ENCODE results near the gene DNALI1. TPM values are rescaled to one million over a fixed set of nuclear protein-coding genes. Genes with fewer than 3 reads are reported as not detected.
"Not testable (repeated sequence)": the region's sequence is repeated elsewhere in the genome, so short reads cannot be mapped to it uniquely, and the experiment has no call there.

The DNALI1 gene
- total RNA-seq: 1 to 10 TPM; 2.1 to 3.9 TPM
- long read RNA-seq, donor 1, partial matches to known transcripts: 0 of 2 reads
- long read RNA-seq, donor 1, other reads (novel, unspliced or antisense): 0 of 2 reads
- long read RNA-seq, donor 2, partial matches to known transcripts: 0 of 2 reads
- long read RNA-seq, donor 2, other reads (novel, unspliced or antisense): 0 of 2 reads

GRCh38 chr1:37556712-37557196, at the start of gene DNALI1:
DNALI1 (plus strand) TSS chr1:37556940; CDS start chr1:37556995, 55 bp downstream.
- intact Hi-C loops (cut with DNase I): no loop called here
- DNase-seq (ENCODE audit: low spot score): peak; percentile 94

GRCh38 chr1:37509181-37509580, 47.6 kb upstream of the DNALI1 start:
- DNase-seq (ENCODE audit: low spot score): no peak
- intact Hi-C loops (cut with DNase I): no loop called here

- intact Hi-C loops (cut with DNase I): no loop called here
Measured at GRCh38 chr1:37513795-37514349, 42.9 kb upstream of the DNALI1 start.

GRCh38 chr1:37514350-37515184, 42.2 kb upstream of the DNALI1 start, which contains the start of gene MEAF6:
MEAF6 (minus strand) TSS chr1:37514766; CDS start chr1:37514746, 20 bp downstream.
- intact Hi-C loops (cut with DNase I): no loop called here
- peak; percentile 95 for DNase-seq (ENCODE audit: low spot score)

More at GRCh38 chr1:37513795-37514349, 42.9 kb upstream of the DNALI1 start:
- no peak for DNase-seq (ENCODE audit: low spot score)

GRCh38 chr1:37515185-37516034, 41.3 kb upstream of the DNALI1 start:
- intact Hi-C loops (cut with DNase I): no loop called here
- DNase-seq (ENCODE audit: low spot score): no peak

GRCh38 chr1:37517569-37517968, 39.2 kb upstream of the DNALI1 start:
- intact Hi-C loops (cut with DNase I): no loop called here
- no peak for DNase-seq (ENCODE audit: low spot score)

- DNase-seq (ENCODE audit: low spot score); intact Hi-C loops (cut with DNase I): not testable (repeated sequence)
Measured at GRCh38 chr1:37518241-37518640, 38.5 kb upstream of the DNALI1 start.

- DNase-seq (ENCODE audit: low spot score); intact Hi-C loops (cut with DNase I): not testable (repeated sequence)
Measured at GRCh38 chr1:37518929-37519328, 37.8 kb upstream of the DNALI1 start.

GRCh38 chr1:37519613-37520012, 37.1 kb upstream of the DNALI1 start:
- no peak for DNase-seq (ENCODE audit: low spot score)
- intact Hi-C loops (cut with DNase I): no loop called here

GRCh38 chr1:37529888-37530287, 26.9 kb upstream of the DNALI1 start:
- intact Hi-C loops (cut with DNase I); DNase-seq (ENCODE audit: low spot score): not testable (repeated sequence)

GRCh38 chr1:37532418-37533156, 24.2 kb upstream of the DNALI1 start:
- intact Hi-C loops (cut with DNase I); DNase-seq (ENCODE audit: low spot score): not testable (repeated sequence)

- DNase-seq (ENCODE audit: low spot score): no peak
- intact Hi-C loops (cut with DNase I): no loop called here
Measured at GRCh38 chr1:37533317-37534093, 23.2 kb upstream of the DNALI1 start.

GRCh38 chr1:37537378-37537777, 19.4 kb upstream of the DNALI1 start:
- intact Hi-C loops (cut with DNase I): no loop called here
- DNase-seq (ENCODE audit: low spot score): no peak

- intact Hi-C loops (cut with DNase I); DNase-seq (ENCODE audit: low spot score): not testable (repeated sequence)
Measured at GRCh38 chr1:37539154-37539553, 17.6 kb upstream of the DNALI1 start.

GRCh38 chr1:37540036-37540785, 16.5 kb upstream of the DNALI1 start:
- intact Hi-C loops (cut with DNase I): no loop called here
- DNase-seq (ENCODE audit: low spot score): no peak

- intact Hi-C loops (cut with DNase I): no loop called here
- no peak for DNase-seq (ENCODE audit: low spot score)
Measured at GRCh38 chr1:37544530-37544929, 12.2 kb upstream of the DNALI1 start.

- no peak for DNase-seq (ENCODE audit: low spot score)
- intact Hi-C loops (cut with DNase I): no loop called here
Measured at GRCh38 chr1:37545019-37545418, 11.7 kb upstream of the DNALI1 start.

Measured in posterior vena cava (tissue), 2 donors.